Lower lobe of right lung (tissue), 2 donors: ENCODE measurements around the gene AIDA. TPM values are rescaled to one million over a fixed set of nuclear protein-coding genes. Genes with fewer than 3 reads are reported as not detected.
"Not testable (repeated sequence)": the region's sequence is repeated elsewhere in the genome, so short reads cannot be mapped to it uniquely, and the experiment has no call there.

Experiments used
- ATAC-seq, 2 donors: fragments of 200-7000 bp; cut with Tn5 transposase; one replicate each; pipeline ENCODE4 v1.9.1; 2020 to 2022; ENCODE audit warnings: mild to moderate bottlenecking in 2 of 2, moderate library complexity in 2 of 2
- DNase-seq: peaks from one replicate; pipeline ENCODE4 v3.0.0-alpha.2; 2020
- H3K27ac ChIP-seq: fragments of 200-600 bp; one replicate; pipeline ENCODE4 v1.8.0; 2022
- H3K27me3 ChIP-seq: fragments of 200-600 bp; one replicate; pipeline ENCODE4 v1.8.0; 2022; ENCODE audit warnings: low read depth
- H3K36me3 ChIP-seq: fragments of 200-600 bp; one replicate; pipeline ENCODE4 v1.8.0; 2022; ENCODE audit warnings: mild to moderate bottlenecking
- H3K4me1 ChIP-seq: fragments of 200-600 bp; one replicate; pipeline ENCODE4 v1.8.0; 2022
- H3K4me3 ChIP-seq: fragments of 200-600 bp; one replicate; pipeline ENCODE4 v1.8.0; 2022; ENCODE audit warnings: mild to moderate bottlenecking
- H3K9me3 ChIP-seq: fragments of 200-600 bp; one replicate; pipeline ENCODE4 v1.8.0; 2022
- CTCF ChIP-seq: fragments of 200-600 bp; IDR thresholded peaks from one replicate; pipeline ENCODE4 v1.8.0; 2022; ENCODE audit warnings: antibody characterized with exemption, mild to moderate bottlenecking
- intact Hi-C: fragments of 100-400 bp; cut with DNase I; formaldehyde crosslinking; loops from one replicate; pipeline ENCODE4 v1.11.0; 2022
- total RNA-seq: library from RNA; stranded (reverse); fragmentation: NEBNext Ultra II Directional; extraction: Animal tissue kit (Norgen Biotek cat#: 25700); gene quantifications from one replicate; pipeline ENCODE4 v1.2.1, GENCODE V29; 2021
- donor health status: DM: no; HTN: yes; CAD: no; lungs with severe emphysema.

Gene AIDA
- total RNA-seq, 1 donor from 2014 or later, result 92.5 TPM

- intact Hi-C loops, result no loop called here
- Histone ChIP-seq H3K4me1 (no peaks in the 10 kb centered on the region), H3K36me3 (peaks cover 51% of the 10 kb centered on the region), H3K27ac (no peak overlapping the region), H3K9me3 (no peaks in the 10 kb centered on the region), H3K4me3 (no peak overlapping the region), H3K27me3 (no peaks in the 10 kb centered on the region)
- ATAC-seq, result no peak
- DNase-seq, result no peak
- TF ChIP-seq CTCF, result no peak
Measured at GRCh38 chr1:222696741-222697140, 15.6 kb downstream of the AIDA start.

GRCh38 chr1:222694927-222695326 is 17.4 kb downstream of the AIDA start:
- DNase-seq (no peak), ATAC-seq (no peak)
- intact Hi-C loops, result no loop called here
- Histone ChIP-seq H3K4me1 (no peaks in the 10 kb centered on the region), H3K36me3 (peaks cover 43% of the 10 kb centered on the region), H3K27ac (no peak overlapping the region), H3K4me3 (no peak overlapping the region), H3K27me3 (no peaks in the 10 kb centered on the region), H3K9me3 (no peaks in the 10 kb centered on the region)
- no peak for TF ChIP-seq CTCF

- Histone ChIP-seq H3K4me1 (no peaks in the 10 kb centered on the region), H3K4me3 (no peak overlapping the region), H3K27me3 (no peaks in the 10 kb centered on the region), H3K9me3 (no peaks in the 10 kb centered on the region), H3K36me3 (peaks cover 62% of the 10 kb centered on the region), H3K27ac (no peak overlapping the region)
- ATAC-seq, result no peak
- no peak for TF ChIP-seq CTCF
- DNase-seq, result no peak
- intact Hi-C loops, result no loop called here
Measured at GRCh38 chr1:222691016-222691415, 21.3 kb downstream of the AIDA start.

DNA sequence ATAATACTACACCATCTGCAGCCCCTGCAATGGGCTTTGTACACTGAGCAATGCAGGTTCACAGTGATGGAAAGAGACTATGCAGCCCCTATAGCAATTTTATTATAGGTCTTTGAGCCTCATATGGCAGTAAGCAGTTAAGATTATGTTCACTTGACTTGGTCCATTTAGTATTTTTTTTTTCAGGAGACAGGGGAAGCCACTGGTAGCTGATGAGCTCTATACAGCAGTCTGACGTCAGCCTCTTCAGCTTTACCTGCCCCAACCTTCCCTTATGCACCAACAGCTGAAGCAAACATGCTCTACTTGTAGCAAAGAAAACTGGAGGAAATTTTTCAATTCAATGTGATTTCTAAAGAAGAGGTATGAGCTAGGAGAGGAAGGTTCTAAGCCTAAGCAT is 32.2 kb downstream of the AIDA start:
- H3K4me1 ChIP-seq, result no peaks in the 10 kb centered on the region
- no peak for TF ChIP-seq CTCF
- intact Hi-C loops, result no loop called here
- H3K9me3 ChIP-seq, result no peaks in the 10 kb centered on the region
- no peaks in the 10 kb centered on the region for H3K27me3 ChIP-seq
- no peak overlapping the region for H3K4me3 ChIP-seq
- ATAC-seq (no peak), DNase-seq (no peak)
- H3K36me3 ChIP-seq, result peaks cover 56% of the 10 kb centered on the region
- H3K27ac ChIP-seq, result no peak overlapping the region

DNA sequence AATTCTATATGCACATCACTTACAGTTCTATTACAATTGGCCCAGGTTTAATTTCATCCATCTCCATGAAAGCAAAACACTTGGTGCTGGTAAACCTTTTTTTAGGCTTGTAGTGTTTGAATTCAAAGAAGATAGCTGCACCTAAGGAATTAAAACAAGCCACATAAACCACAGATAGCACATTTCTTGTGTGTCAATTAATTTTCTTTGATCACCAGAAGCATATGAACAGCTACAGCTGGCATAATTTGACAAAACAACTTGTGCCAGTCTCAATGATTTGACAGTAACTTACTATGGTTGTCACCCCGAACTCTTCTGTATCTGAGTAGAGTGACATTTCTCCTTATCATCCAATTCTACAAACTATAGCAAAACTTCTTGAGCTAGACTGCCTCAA is 42.2 kb downstream of the AIDA start:
- Histone ChIP-seq H3K36me3 (peaks cover 83% of the 10 kb centered on the region), H3K27ac (no peak overlapping the region), H3K4me3 (no peak overlapping the region), H3K4me1 (no peaks in the 10 kb centered on the region), H3K27me3 (no peaks in the 10 kb centered on the region), H3K9me3 (no peaks in the 10 kb centered on the region)
- TF ChIP-seq CTCF, result no peak
- ATAC-seq, result no peak
- no peak for DNase-seq
- intact Hi-C loops, result no loop called here

GRCh38 chr1:222669107-222669506 is 43.2 kb downstream of the AIDA start:
- H3K27me3 ChIP-seq, H3K4me1 ChIP-seq, intact Hi-C loops, H3K4me3 ChIP-seq, DNase-seq, ATAC-seq, H3K27ac ChIP-seq, H3K9me3 ChIP-seq: not testable (repeated sequence)
- peaks cover 83% of the 10 kb centered on the region for H3K36me3 ChIP-seq

GRCh38 chr1:222668184-222668583 is 44.1 kb downstream of the AIDA start:
- H3K27ac ChIP-seq, DNase-seq, intact Hi-C loops, H3K4me1 ChIP-seq, ATAC-seq, H3K9me3 ChIP-seq, H3K4me3 ChIP-seq, H3K27me3 ChIP-seq: not testable (repeated sequence)
- peaks cover 83% of the 10 kb centered on the region for H3K36me3 ChIP-seq
